ENCODE measurements around the gene DDX1.
"Not testable (repeated sequence)": the region's sequence is repeated elsewhere in the genome, so short reads cannot be mapped to it uniquely, and the experiment has no call there.

The DDX1 gene

DNA sequence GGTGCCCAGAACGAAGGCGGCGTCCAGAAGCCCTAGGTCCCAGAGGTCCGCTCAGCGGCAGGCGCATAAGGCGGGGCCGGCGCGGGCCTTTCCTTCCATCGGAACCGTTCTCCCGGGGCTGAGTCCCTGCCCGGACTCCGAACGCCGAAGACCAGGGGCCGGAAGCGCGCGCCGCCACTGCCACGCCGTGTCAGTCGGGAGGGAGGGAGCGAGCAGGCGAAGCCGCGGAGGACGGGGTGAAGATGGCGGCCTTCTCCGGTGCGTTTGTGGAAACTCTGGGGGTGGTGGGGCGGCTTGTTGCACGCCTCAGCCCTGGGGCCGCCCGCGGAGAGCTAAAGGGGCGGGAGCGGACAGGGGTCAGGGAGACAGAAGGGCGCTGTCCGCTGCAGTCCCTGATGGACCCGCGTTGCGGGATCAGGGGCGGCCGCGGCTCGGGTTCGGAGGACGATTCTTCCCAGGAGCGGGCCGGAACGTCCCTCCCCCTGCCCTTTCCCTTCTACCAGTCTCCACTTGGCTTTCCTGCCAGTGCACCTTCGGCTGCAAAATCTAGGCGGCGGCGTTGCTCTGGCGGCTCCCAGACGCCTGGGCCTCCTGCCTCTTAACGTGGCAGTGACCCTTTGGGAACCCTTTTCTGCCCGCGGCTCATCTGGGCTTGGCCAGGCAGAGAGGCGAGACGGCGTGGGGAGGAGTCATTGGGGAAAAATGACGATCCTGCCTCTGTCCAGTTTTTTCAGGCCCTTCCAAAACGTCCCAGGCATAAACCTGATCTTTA, at the start of gene DDX1:
DDX1 (plus strand) TSS at position 177 of the 772 bp plus-strand sequence; CDS start at position 243, 66 bp downstream.
- DNase-seq (ENCODE audit: low read depth): peak; percentile 86

DNA sequence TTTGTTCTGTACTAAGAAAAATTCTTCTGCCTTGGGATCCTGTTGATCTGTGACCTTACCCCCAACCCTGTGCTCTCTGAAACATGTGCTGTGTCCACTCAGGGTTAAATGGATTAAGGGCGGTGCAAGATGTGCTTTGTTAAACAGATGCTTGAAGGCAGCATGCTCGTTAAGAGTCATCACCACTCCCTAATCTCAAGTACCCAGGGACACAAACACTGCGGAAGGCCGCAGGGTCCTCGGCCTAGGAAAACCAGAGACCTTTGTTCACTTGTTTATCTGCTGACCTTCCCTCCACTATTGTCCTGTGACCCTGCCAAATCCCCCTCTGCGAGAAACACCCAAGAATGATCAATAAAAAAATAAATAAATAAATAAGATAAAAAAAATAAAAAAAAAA, 49.4 kb upstream of the DDX1 start:
- not testable (repeated sequence) for DNase-seq (ENCODE audit: low read depth)

DNA sequence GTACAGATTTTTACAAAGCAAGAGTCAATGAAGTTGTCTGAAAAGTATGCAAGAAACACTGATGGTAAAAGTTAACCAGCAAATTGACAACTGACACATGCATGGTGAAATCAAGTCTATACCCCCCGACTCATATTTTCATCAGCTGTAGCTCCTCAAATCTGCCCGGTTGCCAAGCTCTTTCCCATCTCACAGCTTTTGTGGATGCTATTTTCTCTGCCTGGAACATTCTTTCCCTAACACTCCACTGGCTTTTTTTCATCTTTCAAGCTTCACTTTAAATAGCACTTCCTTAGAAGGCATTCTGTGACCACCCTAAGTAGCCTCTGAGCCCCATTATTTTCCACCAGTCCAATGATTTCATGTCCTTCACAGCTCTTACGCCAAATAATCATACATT, 48.6 kb upstream of the DDX1 start:
- no peak for DNase-seq (ENCODE audit: low read depth)

DNA sequence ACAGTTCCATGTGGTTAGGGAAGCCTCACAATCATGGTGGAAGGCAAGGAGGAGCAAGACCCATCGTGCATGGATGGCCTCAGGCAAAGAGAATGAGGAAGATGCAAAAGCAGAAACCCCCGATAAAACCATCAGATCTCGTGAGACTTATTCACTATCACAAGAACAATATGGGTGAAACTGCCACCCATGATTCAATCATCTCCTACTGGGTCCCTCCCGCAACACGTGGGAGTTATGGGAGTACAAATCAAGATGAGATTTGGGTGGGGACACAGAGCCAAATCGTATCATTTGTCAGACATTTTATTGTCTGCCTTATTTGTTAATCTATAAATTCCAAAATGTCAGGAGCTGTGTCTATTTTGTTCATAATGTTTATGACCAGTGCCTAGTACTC, 48.1 kb upstream of the DDX1 start:
- no peak for DNase-seq (ENCODE audit: low read depth)

DNA sequence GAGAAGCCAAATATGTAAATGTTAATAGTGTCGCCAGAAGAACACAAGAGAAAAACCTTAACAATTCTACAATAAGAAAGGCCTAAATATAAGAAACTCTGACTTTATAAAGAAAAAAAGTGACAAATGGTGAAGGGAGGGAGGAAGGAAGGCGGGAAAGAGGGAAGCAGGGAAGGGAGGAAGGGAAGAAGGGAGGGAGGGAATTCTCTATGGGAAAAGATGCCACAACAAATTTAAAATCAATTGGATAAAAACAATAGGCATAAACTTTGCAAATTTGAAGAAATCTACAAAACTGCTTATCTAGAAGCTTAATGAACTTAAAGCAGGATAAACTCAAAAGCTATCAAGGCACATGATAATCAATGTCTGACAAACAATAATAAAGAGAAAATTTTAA, 47.4 kb upstream of the DDX1 start:
- no peak for DNase-seq (ENCODE audit: low read depth)

DNA sequence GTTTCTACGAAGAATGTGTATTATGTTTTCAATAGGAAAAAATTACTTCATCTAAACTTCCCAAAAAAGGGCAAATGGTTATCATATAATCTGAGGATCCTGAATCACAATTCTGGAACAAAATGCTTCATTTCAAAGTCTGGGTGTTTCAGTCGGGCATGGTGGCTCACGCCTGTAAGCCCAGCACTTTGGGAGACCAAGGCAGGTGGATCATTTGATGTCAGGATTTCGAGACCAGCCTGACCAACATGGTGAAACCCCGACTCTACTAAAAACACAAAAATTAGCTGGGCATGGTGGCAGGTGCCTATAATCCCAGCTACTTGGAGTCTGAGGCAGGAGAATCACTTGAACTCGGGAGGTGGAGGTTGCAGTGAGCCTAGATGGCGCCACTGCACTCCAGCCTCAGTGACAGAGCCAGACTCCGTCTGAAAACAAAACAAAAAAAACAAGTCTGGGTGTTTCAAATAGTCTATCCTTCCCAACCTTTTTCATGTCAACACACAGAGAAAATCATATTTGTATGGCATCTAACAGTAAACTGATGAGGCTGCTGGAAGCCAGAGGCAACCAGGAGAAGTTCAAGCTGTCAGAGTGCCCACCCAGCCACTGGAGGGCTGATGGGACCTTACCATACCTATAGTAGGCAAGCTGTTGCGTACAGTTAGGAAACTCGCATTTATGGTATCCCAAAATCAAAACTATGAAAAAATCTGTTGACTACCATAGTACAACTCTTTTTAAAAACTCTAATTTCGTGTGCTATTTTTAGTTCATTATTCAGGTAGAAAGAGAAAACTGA, 45.2 kb upstream of the DDX1 start:
- DNase-seq (ENCODE audit: low read depth): no peak

DNA sequence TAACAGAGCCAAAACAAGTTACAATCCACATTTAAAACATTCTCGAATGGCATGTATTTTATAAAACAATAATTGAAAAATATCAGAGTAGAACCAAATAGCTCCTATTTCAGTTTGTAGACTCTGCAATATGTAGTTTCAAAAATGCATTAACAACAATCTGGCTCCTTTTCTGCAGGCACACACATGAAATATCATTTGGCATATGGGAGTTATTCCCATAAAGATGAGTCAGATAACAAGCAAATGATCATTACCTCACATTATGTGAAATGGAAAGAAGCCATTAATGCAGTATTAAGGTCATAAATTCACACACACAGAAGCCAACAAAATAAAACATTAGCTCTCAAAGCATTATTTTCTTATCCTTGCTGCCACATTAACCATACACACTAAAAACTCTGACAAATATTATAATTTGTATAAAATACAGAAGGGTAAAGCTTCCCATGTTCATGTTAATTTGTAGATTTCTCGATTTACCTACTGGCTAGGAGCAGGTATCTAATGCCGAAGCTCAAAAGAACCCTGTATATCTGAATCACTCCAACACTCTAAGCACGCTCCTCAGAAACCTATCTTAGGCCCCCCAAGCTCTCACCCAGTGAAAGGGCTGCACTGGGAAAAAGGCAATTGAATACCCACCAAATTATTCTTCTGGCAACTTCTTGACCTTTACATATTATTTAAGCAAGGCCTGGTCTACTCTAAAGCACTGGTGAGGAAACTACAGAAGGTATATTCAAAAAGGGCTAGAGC, 44.4 kb upstream of the DDX1 start:
- DNase-seq (ENCODE audit: low read depth): no peak

DNA sequence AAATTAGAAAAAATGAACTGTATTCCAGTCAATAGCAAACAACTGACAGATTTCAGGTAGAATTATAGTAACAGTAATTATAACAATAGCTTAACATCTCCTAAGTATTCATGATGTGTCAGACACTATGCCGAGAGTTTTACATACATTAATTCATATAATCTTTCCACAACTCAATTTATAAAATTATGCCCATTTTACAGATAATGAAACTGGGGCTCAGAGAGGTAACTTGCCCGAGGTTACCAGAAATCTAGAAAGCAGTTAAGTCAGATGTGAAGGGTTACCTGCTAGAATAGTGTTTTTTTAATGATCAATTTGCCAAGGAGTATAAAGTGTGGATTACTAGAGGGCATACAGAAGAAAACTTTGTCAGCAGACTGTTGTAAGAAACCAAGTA, 42.7 kb upstream of the DDX1 start:
- DNase-seq (ENCODE audit: low read depth): no peak

DNA sequence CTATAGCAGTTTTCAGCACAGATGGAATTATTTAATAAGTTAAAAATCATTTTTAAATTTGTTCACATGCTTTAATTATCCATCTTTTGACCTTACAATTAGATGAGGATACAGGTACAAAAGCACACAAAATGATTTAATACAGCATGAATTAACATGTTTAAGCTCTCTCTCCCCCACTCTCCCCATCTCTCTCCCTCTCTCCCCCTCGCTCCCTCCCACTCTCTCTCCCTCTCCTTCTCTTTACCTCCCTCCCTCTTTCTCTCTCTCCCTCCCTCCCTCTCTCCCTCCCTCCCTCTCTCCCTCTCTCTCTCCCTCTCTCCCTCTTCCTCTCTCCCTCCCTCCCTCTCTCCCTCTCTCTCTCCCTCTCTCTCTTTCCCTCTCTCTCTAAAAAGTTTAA, 38.1 kb upstream of the DDX1 start:
- no peak for DNase-seq (ENCODE audit: low read depth)

DNA sequence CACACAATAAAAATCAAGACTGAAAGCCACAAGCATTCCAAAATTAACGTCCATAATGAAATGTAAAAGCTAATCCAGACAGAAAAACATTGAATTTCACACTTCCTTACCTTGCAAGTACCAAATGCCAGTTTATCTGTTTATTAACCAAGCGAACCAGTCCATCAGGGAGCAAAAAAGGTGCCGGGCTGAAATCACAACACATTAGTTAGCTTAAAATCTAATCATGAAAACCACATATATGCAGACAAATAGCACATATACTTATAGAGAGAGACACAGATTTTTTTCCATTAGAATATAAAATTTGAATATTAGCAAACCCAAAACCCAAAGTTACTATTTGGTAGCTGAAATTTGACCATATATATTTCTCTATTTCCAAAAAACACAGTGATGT, 37.7 kb upstream of the DDX1 start:
- no peak for DNase-seq (ENCODE audit: low read depth)

DNA sequence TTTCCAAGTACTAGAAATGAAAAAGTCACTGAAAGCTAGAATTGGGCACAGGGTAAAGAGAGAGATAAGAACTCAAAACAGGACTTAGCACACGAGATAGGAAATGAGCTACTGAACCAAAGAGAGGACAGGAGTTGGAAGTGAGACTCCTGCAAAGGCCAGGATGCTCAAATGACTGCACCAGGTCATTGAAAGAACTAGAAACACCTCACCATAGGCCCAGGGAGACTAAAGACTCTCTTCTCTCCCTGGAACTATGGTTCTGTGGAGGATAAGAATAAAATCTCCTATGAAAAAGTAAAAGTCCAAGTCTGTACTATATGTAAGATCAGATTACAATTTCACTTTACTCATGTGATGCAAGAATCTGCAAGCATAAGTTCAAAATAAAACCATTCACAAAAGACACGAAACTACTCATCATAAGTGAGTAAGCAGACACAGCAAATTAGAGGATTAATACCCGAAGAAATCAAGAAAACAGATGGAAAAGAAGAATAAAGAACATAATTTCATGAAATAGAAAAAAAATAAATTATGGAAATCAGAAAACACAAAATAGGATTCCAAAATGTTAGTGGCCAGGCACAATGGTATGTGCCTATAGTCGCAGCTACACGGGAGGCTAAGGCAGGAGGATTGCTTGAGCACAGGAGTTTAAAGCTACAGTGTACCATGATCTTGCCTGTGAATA, 37.0 kb upstream of the DDX1 start:
- no peak for DNase-seq (ENCODE audit: low read depth)

DNA sequence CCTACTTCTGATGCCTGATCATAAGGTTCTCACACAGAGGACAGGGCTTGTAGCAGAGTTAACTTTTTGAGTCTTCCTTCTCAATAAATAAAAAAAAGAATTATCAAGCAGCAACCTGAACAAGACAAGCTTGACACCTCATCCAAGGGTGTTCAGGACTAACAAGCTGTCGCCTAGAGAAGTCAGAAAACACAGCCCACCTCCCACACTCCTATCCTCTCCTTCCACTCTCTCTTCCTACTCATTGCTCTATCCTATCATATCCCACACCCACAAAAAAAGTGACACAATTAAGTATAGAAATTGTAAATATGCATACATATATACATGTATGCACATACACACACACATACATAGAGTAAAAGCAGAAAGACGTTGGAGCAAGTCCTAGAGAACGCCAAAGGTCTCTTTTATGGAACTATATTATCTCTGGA, 35.9 kb upstream of the DDX1 start:
- DNase-seq (ENCODE audit: low read depth): no peak

DNA sequence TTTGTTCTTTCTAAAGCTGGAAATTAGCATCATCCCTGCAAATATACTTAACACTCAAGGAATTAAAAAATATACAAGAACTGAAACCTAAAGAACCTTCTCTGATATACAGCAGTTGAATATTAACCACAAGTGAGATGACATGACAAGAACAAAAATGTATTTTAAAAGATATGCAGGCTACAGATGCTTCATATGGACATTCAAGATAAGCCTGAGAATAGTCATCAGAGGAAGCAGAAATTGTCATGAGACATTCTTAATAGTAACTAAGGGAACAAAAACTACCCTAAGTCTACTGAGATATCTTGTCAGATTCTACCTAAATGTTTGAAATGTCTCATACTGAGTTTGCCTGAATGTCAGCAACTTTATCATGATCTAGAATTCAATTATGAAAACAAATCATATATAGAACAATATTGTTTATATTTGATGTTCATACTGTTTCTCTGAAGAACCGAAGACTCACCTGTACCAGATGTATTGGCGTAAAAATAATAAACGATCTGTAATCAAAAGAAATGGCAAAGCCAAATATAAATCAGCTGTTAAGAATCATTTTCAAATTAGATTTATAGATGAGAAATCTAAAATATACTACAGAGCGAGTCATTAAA, 35.2 kb upstream of the DDX1 start:
- DNase-seq (ENCODE audit: low read depth): no peak

DNA sequence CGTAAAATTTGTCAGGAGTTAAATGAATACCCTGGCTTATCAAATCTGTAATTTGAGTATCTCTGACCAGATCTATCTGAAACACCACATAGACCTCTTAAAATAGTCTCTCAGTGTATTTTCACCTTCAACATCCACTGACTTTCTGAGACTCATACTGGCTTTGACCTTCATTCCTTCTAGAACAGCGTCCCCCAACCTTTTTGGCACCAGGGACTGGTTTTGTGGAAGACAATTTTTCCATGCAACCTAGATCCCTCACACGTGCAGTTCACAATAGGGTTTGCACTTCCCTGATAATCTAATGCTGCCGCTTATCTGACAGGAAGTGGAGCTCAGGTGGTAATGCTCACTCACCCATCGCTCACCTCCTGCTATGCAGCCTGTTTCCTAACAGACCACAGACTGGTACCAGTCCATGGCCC, 33.8 kb upstream of the DDX1 start:
- no peak for DNase-seq (ENCODE audit: low read depth)

DNA sequence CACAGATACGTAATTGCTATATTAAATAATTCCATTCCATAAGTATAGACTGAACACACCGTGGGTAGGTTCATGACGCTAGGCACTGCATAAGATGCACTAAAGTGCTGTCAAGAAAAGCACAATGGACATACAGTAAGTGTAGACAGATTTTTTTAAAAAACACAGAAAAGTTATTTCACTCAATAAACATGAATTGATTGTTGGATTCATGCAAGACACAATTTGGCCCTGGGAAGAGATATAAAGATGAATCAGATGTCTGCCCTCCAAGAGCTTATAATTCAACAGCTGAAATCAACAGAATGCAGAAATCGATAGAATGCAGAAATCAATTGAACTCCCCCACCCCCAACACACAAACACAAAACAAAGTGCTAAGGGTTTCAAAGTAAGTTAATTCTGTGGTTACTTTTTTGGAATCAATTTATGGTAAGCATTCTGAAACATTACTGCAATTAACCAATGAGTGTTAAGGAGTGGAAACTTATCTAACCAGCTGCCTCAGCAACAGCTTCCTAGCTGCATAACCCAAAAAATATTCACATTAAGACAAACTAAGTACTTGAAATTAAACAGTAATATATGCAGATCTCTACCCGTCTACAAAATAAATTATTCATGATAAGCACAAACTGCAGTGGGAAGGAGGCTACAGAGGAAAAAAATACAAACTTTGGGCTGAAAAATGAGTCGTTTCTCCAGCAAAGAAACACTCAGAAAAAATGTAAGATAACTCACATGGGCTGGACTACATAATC, 32.1 kb upstream of the DDX1 start:
- no peak for DNase-seq (ENCODE audit: low read depth)

DNA sequence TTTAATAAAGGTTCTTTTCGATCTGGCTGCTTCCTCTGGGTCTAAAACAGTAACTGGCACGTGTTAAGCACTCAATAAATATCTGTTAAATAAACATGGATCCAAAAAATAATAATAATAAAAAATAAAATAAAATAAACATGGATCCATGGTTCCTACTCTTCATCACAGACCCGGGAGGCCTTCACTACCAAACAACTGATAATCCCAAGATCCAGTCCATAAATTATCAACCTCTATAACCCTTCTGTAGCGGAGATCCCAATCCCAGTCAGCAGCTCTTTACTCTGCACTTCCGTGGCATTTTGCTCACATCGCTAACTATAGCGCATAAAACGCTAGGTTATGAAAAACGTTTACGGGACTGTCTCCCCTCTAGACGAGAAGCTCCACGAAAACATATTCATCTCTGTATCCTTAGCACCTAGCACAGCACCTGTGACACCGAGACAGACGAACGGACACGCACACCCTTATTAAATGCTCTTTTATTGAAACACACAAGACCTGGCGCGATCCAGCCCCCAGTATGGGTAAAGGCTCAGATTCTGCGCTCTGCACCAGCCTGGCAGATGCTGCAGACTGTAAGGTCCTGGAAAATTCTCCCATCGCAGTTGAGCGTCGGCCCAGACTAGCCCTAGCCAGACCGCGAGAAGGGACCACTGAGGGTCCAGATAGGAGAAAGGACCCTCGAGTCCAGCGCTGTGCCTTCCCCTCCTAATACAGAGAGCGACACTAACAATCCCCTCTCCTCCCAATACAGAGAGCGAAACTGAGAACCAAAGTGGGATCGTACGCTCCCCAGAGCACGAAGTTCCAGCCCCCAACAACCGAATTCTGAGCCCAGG, 31.3 kb upstream of the DDX1 start:
- peak; percentile 45 for DNase-seq (ENCODE audit: low read depth)

DNA sequence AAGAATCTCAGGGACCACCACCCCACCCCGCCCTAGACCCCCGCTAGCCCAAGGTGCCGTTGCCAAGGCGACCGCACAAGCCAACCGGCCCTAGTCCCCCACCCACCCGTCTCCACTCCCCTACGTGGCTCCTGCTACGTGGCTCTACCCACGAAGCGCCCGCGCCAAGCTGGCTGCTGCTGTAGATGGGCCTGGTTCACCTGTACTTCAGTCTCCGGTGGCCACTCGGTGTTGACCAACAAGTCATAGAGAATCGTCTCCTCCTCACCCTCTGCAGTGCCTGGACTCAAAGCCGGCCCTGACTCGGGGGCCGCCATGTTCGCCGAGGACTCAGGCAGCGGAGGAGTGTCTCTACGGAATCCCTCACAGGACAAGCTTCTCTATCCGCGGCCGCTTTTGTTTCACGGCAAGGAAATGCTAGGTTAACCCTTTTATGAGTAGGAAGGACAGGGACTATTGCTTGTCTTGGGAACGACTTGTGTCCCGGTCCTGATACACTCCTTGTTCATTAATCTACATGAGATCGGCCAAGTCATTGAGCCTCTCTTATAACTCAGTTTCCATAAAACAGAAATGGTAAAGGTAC, 30.6 kb upstream of the DDX1 start, which contains the start of gene NBAS:
NBAS (minus strand) TSS at position 347 of the 586 bp plus-strand sequence; CDS start at position 317, 30 bp downstream.
- peak; percentile 83 for DNase-seq (ENCODE audit: low read depth)

DNA sequence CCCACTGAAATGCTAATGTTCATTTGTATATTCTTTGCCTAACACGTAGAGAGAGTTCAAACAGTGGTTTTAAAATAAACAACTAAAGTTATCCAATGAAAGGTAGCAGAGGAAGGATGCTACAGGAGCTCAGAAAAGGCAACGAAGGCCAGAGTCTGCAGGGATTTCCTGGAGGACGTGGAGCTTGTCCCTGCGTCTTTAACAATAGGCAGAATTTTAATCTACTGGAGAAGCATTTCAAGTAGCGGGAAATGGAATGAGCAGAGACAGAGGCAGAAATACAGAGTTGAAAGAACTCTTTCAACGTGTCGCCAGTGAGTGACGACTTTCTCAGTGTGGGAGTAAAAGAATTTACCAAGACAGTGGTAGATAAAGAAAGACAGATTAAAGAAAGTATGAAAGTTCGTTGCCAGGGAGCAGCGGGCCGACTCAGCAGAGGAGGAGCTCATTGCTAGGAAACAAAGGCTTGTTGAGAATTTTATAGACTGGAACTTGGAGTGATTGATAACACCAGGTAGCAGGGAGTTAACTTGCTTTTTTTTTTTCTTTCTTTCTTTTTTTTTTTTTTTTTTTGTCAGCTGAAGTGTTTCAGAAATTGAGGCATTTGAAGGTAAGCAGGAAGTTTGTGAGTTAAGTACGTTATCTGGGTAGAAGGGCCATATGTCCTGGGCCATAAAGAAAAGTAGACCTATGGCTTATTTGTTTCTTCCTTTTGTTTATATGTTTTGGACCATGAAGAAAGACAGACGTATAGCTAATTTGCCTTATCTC, 29.9 kb upstream of the DDX1 start:
- DNase-seq (ENCODE audit: low read depth): no peak
